Measurements from ENCODE around the gene COL4A1.

- TF ChIP-seq, protein P1, sequence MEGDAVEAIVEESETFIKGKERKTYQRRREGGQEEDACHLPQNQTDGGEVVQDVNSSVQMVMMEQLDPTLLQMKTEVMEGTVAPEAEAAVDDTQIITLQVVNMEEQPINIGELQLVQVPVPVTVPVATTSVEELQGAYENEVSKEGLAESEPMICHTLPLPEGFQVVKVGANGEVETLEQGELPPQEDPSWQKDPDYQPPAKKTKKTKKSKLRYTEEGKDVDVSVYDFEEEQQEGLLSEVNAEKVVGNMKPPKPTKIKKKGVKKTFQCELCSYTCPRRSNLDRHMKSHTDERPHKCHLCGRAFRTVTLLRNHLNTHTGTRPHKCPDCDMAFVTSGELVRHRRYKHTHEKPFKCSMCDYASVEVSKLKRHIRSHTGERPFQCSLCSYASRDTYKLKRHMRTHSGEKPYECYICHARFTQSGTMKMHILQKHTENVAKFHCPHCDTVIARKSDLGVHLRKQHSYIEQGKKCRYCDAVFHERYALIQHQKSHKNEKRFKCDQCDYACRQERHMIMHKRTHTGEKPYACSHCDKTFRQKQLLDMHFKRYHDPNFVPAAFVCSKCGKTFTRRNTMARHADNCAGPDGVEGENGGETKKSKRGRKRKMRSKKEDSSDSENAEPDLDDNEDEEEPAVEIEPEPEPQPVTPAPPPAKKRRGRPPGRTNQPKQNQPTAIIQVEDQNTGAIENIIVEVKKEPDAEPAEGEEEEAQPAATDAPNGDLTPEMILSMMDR (IDR thresholded peaks at IDR 0.05; ENCODE audit: low read length), result no peak
- no peak for TF ChIP-seq EZH2 (optimal IDR thresholded peaks at IDR 0.05; ENCODE audit: low read depth, low read length)
- TF ChIP-seq EZH2phosphoT487 (IDR thresholded peaks at IDR 0.05; ENCODE audit: low read length), result no peak
Measured at GRCh38 chr13:110274687-110275086, 32.3 kb downstream of the COL4A1 start.

All from MM.1S (cell line).